K562 (cell line): ENCODE measurements around the gene SCRN2. TPM values are rescaled to one million over a fixed set of nuclear protein-coding genes. Genes with fewer than 3 reads are reported as not detected.
A peak's percentile ranks its signal among the peaks of the same experiment; 100 is the strongest.

Experiments used
- CBX3 ChIP-seq, 2 experiments: IDR thresholded peaks; 1 replicate in 1 of 2; 2 replicates in 1 of 2; pipeline ENCODE4 v1.6.1; 2012; ENCODE audit warnings: inconsistent platforms in 2 of 2, low read length in 2 of 2, borderline replicate concordance in 1 of 2, control low read depth in 1 of 2
- CUX1 ChIP-seq: fragments of 200-800 bp; sonication (Bioruptor generic); IDR thresholded peaks from 2 replicates; pipeline ENCODE4 v1.6.1; 2016; ENCODE audit warnings: missing genetic modification characterization, missing compliant biosample characterization
- ERF ChIP-seq: fragments of 450-650 bp; formaldehyde crosslinking; IDR thresholded peaks from 2 replicates; pipeline ENCODE4 v1.4.0; 2020; ENCODE audit warnings: mild to moderate bottlenecking, mixed read lengths
- HDAC3 ChIP-seq: fragments of 450-650 bp; IDR thresholded peaks from 2 replicates; pipeline ENCODE4 v1.6.1; 2018; ENCODE audit warnings: borderline replicate concordance, mild to moderate bottlenecking, moderate library complexity; ENCODE audit not compliant: partially characterized antibody
- HNRNPL ChIP-seq: fragments of 200-400 bp; formaldehyde crosslinking; IDR thresholded peaks from 2 replicates; pipeline ENCODE4 v1.6.1; 2017; ENCODE audit warnings: low read depth, mild to moderate bottlenecking, low read length
- HSF4 ChIP-seq: fragments of 250-450 bp; sonication (Bioruptor Pico); IDR thresholded peaks from 2 replicates; pipeline ENCODE4 v2.1.2; 2022; ENCODE audit warnings: mild to moderate bottlenecking, moderate library complexity, borderline replicate concordance
- MAFF ChIP-seq: IDR thresholded peaks from 2 replicates; pipeline ENCODE4 v1.6.1; 2012; ENCODE audit warnings: low read length, improper control_type of control experiment
- MAFG ChIP-seq: fragments of 450-650 bp; conservative IDR thresholded peaks from 2 replicates; pipeline ENCODE4 v1.6.1; 2016; ENCODE audit warnings: missing genetic modification characterization, missing compliant biosample characterization
- MCM3 ChIP-seq: fragments of 450-650 bp; IDR thresholded peaks from 2 replicates; pipeline ENCODE4 v1.6.1; 2016
- MCM5 ChIP-seq: fragments of 450-650 bp; IDR thresholded peaks from 2 replicates; pipeline ENCODE4 v1.6.1; 2016; ENCODE audit warnings: low read depth
- NELFE ChIP-seq: IDR thresholded peaks from 2 replicates; pipeline ENCODE4 v1.6.1; 2011; ENCODE audit warnings: mild to moderate bottlenecking; ENCODE audit not compliant: insufficient read depth, insufficient read length
- NFRKB ChIP-seq: fragments of 450-650 bp; IDR thresholded peaks from 2 replicates; pipeline ENCODE4 v1.6.1; 2016; ENCODE audit warnings: low read depth
- NFXL1 ChIP-seq: fragments of 450-650 bp; formaldehyde crosslinking; IDR thresholded peaks from 2 replicates; pipeline ENCODE4 v1.4.0; 2021; ENCODE audit warnings: mild to moderate bottlenecking
- POLR2AphosphoS5 ChIP-seq: IDR thresholded peaks from 2 replicates; pipeline ENCODE4 v1.6.1; 2011; ENCODE audit warnings: mild to moderate bottlenecking, low read depth, low read length, moderate library complexity; ENCODE audit not compliant: control insufficient read depth, insufficient read depth
- RBFOX2 ChIP-seq: fragments of 200-400 bp; formaldehyde crosslinking; IDR thresholded peaks from 2 replicates; pipeline ENCODE4 v1.6.1; 2017; ENCODE audit warnings: low read depth, mild to moderate bottlenecking, low read length, moderate library complexity
- RNF2 ChIP-seq: sonication (generic); IDR thresholded peaks from 2 replicates; pipeline ENCODE4 v1.6.1; 2016
- SIX5 ChIP-seq, 2 experiments: IDR thresholded peaks; 2 replicates each; pipeline ENCODE4 v1.6.1; 2011; ENCODE audit warnings: low read length in 2 of 2, borderline replicate concordance in 1 of 2, low read depth in 1 of 2, mild to moderate bottlenecking in 1 of 2, moderate library complexity in 1 of 2; ENCODE audit not compliant: insufficient read depth in 1 of 2
- TEAD1 ChIP-seq, 2 experiments: fragments of 450-650 bp in 1 of 2; sonication (generic) in 1 of 2; formaldehyde crosslinking; IDR thresholded peaks; 2 replicates each; pipeline versions ENCODE4 v1.4.0 to v1.8.0; 2020 to 2022; ENCODE audit warnings: mild to moderate bottlenecking in 2 of 2, missing genetic modification reagents in 1 of 2
- TRIM25 ChIP-seq: fragments of 450-650 bp; IDR thresholded peaks from 2 replicates; pipeline ENCODE4 v1.7.0; 2016; ENCODE audit warnings: borderline replicate concordance
- ZBTB33 ChIP-seq: sonication (generic); formaldehyde crosslinking; IDR thresholded peaks from 2 replicates; pipeline ENCODE4 v1.8.1; 2023; ENCODE audit warnings: mild to moderate bottlenecking, missing genetic modification reagents
- polyA plus RNA-seq, 8 experiments: library from polyadenylated mRNA; depleted of rRNA in 4 of 8; stranded (reverse) in 5 of 8; unstranded in 3 of 8; fragments of >200 nt; fragmentation: Nextera tagmentation in 2 of 8; fragmentation: Illumina TruSeq in 1 of 8; extraction: Ambion mirVana in 2 of 8; extraction: Trizol in 1 of 8; gene quantifications; 2 replicates each; pipeline versions ENCODE4 v1.2.1 to v1.2.3, GENCODE V29; 2011 to 2014; ENCODE audit warnings: inconsistent platforms in 1 of 8, missing spikeins in 1 of 8
- total RNA-seq, 7 experiments: library from RNA; depleted of rRNA in 6 of 7; stranded (reverse); fragments of >200 nt in 6 of 7; fragmentation: Illumina TruSeq in 2 of 7; extraction: Trizol in 2 of 7; gene quantifications; 2 replicates each; pipeline versions ENCODE4 v1.2.1 to v1.2.3, GENCODE V29; 2011 to 2021; ENCODE audit warnings: low replicate concordance in 1 of 7

The SCRN2 gene
- total and polyA plus RNA-seq, 9 of the 15 experiments (the other 6 are each of a cell fraction or from before 2014, with no cell fraction given) = 0.25 to 32.9 (median 13.6) TPM

GRCh38 chr17:47840742-47841487 is at the start of gene SCRN2 (continued):
- no peak for TF ChIP-seq CUX1 (CRISPR knock-in tag)
- TF ChIP-seq HNRNPL = 0 out of 2 replicates have a peak, but pooled peaks have one; percentile 27
- no peak for TF ChIP-seq TRIM25
- TF ChIP-seq SIX5 (IDR thresholded peaks at IDR 0.05; ENCODE audit: borderline replicate concordance in 1 of 2, insufficient read depth in 1 of 2, low read depth in 1 of 2, low read length in 2 of 2) = no peak
- no peak for TF ChIP-seq NFRKB
- TF ChIP-seq MCM5 = no peak
- peak; percentile 75 for TF ChIP-seq RBFOX2
- TF ChIP-seq MAFG (tag) = no peak
- TF ChIP-seq NFXL1 (CRISPR knock-in tag) = no peak
- TF ChIP-seq NELFE = no peak
- TF ChIP-seq HSF4 (CRISPR knock-in tag) = no peak
- no peak for TF ChIP-seq TEAD1 (CRISPR knock-in tag; IDR thresholded peaks at IDR 0.05)
- no peak for TF ChIP-seq HDAC3
- no peak for TF ChIP-seq ERF (CRISPR knock-in tag)
- TF ChIP-seq MAFF = no peak
- no peak for TF ChIP-seq RNF2
- peak in 1 of 2 experiments; percentile 72; a peak in 1 of 3 replicates for TF ChIP-seq CBX3 (IDR thresholded peaks at IDR 0.05; ENCODE audit: borderline replicate concordance in 1 of 2, low read length in 2 of 2)
- no peak for TF ChIP-seq POLR2AphosphoS5
- no peak for TF ChIP-seq MCM3
- TF ChIP-seq ZBTB33 = peak; percentile 86; the same call in 1 of the 2 replicates
